A673 (cell line): ENCODE results near the gene PERM1.

Source experiments
- EZH2 ChIP-seq: fragments of 200-600 bp; sonication (generic); IDR thresholded peaks from 2 replicates; pipeline ENCODE4 v1.6.1; 2017; ENCODE audit warnings: borderline replicate concordance, low read depth, mild to moderate bottlenecking, mixed read lengths, antibody characterized with exemption, low read length; ENCODE audit not compliant: poor library complexity, severe bottlenecking
- TF ChIP-seq, protein P1 (sequence below): fragments of 300-800, 200-600 bp; sonication (generic); conservative IDR thresholded peaks from 2 replicates; pipeline ENCODE4 v1.5.1; 2017; ENCODE audit warnings: low read depth, mild to moderate bottlenecking, antibody characterized with exemption, low read length, moderate library complexity, mixed read lengths

DNA sequence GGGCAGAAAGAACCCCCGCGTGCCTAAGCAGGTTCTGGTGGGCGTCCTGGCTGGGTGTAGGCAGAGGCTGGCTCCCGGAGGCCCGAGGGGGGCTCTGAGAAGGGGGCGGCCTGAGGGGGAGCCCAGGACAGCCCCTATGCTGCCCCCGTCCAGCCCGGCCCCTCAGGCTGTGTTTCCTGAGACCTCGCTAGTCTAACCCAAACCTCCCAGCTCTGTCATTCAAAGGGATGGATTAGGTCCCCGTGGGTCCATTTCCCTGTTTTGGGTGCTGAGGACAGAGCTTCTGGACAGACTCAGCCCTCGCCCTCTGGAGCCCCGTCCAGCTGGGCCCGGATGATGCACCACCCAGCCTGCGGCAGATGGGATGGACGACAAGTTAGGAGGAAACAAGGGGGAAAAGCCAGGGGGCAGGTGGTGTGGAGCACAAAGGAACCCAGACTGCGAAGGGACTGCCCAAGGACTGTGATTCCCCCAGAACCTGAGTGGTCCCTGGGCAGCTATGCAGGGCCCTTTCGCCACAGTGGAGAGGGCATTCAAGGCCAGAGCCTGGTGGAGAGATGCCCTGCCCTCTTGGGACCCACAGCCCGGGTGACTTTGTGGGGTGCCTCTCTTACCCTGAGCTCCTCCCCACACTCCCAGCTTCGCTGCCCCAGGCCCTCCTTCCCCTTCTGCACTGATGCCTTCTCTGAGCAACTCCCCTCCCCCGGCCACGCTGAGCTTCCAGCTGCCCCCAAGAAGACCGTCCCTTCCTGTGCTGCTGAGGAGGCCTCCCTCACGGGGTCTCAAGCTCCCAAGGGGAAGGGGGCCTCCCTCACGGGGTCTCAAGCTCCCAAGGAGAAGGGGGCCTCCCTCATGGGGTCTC lies 15.2 kb upstream of the PERM1 start:
- TF ChIP-seq, protein P1, sequence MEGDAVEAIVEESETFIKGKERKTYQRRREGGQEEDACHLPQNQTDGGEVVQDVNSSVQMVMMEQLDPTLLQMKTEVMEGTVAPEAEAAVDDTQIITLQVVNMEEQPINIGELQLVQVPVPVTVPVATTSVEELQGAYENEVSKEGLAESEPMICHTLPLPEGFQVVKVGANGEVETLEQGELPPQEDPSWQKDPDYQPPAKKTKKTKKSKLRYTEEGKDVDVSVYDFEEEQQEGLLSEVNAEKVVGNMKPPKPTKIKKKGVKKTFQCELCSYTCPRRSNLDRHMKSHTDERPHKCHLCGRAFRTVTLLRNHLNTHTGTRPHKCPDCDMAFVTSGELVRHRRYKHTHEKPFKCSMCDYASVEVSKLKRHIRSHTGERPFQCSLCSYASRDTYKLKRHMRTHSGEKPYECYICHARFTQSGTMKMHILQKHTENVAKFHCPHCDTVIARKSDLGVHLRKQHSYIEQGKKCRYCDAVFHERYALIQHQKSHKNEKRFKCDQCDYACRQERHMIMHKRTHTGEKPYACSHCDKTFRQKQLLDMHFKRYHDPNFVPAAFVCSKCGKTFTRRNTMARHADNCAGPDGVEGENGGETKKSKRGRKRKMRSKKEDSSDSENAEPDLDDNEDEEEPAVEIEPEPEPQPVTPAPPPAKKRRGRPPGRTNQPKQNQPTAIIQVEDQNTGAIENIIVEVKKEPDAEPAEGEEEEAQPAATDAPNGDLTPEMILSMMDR = no peak
- TF ChIP-seq EZH2 = no peak
